Muscle layer of colon (tissue), 2 donors: ENCODE results near the gene ACOT2.
"Not testable (repeated sequence)": the region's sequence is repeated elsewhere in the genome, so short reads cannot be mapped to it uniquely, and the experiment has no call there.

Source experiments
- H3K27ac ChIP-seq: one replicate; pipeline ENCODE4 v1.7.0; 2013; ENCODE audit warnings: low read depth, mild to moderate bottlenecking, low read length, moderate library complexity
- H3K27me3 ChIP-seq, 2 donors: one replicate each; pipeline ENCODE4 v1.7.0; 2013; ENCODE audit warnings: low read length in 2 of 2, mild to moderate bottlenecking in 2 of 2; ENCODE audit not compliant: insufficient read depth in 2 of 2, control insufficient read depth in 1 of 2
- H3K36me3 ChIP-seq: one replicate; pipeline ENCODE4 v1.7.0; 2013; ENCODE audit warnings: mild to moderate bottlenecking, low read length; ENCODE audit not compliant: insufficient read depth
- H3K4me1 ChIP-seq: one replicate; pipeline ENCODE4 v1.7.0; 2013; ENCODE audit warnings: mild to moderate bottlenecking, low read length; ENCODE audit not compliant: insufficient read depth
- H3K4me3 ChIP-seq, 2 donors: one replicate each; pipeline ENCODE4 v1.7.0; 2013; ENCODE audit warnings: low read length in 2 of 2, low read depth in 1 of 2, mild to moderate bottlenecking in 1 of 2, moderate library complexity in 1 of 2
- H3K9ac ChIP-seq: one replicate; pipeline ENCODE4 v1.7.0; 2013; ENCODE audit warnings: low read length
- H3K9me3 ChIP-seq: one replicate; pipeline ENCODE4 v1.7.0; 2013; ENCODE audit warnings: mild to moderate bottlenecking, low read length
- donor health status: abdominal sarcoma.
- donor health status: Adenocarcinoma of cecum.

ACOT2 gene

DNA sequence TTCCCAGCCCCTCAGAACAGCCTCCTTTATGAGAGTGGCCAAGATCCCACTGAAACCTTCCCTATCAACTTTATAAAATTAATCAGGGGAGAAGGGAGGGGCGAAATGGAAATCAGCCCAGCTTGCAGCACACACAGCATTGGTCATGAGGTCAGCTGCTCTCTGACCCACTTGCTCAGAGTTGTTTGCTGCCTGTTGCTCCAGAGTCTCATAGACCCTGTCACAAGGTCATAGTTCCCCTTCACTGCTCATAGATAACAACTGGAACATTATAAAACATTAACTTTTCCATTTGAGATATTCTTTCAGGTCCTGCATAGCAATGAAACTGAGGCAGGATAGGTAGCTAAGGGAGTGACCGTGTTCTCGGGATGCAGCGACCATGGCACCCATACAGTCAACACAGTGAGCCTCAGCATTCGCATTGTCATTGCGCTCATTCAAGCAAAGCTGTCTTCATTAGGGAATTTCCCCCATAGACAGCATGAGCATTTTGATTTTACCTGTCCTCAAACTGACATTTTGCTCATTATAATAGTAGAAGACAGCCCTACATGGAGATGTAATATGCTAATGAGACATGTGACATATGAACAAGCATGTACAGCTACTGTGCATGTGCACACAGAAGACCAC is 19.0 kb upstream of the ACOT2 start:
- H3K9ac ChIP-seq, H3K36me3 ChIP-seq, H3K9me3 ChIP-seq, H3K27me3 ChIP-seq, H3K4me1 ChIP-seq, H3K4me3 ChIP-seq, H3K27ac ChIP-seq: not testable (repeated sequence)

DNA sequence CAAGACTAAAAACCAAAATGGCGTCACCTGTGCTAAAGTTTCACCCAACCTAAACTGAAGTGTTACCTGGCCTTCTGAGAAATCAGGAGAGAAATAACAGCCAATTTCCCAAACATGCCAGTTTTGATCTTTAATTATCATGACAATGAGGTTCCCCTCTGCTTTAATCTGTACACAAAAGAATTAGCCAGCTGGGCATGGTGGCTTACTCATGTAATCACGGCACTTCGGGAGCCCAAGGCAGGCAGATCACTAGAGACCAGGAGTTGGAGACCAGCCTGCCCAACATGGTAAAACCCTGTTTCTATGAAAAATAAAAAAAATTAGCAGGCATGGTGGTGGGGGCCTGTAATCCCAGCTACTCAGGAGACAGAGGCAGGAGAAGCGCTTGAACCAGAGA is 15.2 kb upstream of the ACOT2 start:
- no peaks in the 10 kb centered on the region for H3K9me3 ChIP-seq
- H3K4me1 ChIP-seq, result no peaks in the 10 kb centered on the region
- no peak overlapping the region for H3K27ac ChIP-seq
- no peak overlapping the region for H3K9ac ChIP-seq
- H3K36me3 ChIP-seq, result no peaks in the 10 kb centered on the region
- no peaks in the 10 kb centered on the region for H3K27me3 ChIP-seq
- no peak overlapping the region for H3K4me3 ChIP-seq

DNA sequence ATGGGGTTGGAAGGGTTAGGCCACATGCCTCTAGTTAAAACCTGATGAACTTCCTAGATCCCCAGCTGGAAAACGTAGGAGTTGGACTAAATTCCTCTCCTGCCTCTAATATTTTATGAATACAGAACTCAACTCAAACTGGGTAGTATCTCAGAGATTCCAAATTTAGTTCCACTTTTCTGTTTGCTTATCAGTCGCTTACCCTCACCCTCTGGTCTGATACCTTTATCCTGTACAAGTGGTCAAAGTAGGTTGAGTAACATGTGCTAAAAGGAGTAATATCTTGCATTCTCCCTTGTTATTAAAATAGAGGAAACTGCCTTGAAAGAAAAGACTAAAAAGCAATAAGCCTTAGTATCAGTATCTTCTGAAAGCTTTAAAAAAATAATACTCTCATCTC is 11.8 kb upstream of the ACOT2 start:
- H3K36me3 ChIP-seq, H3K9me3 ChIP-seq, H3K9ac ChIP-seq, H3K4me1 ChIP-seq, H3K27ac ChIP-seq, H3K27me3 ChIP-seq, H3K4me3 ChIP-seq: not testable (repeated sequence)

DNA sequence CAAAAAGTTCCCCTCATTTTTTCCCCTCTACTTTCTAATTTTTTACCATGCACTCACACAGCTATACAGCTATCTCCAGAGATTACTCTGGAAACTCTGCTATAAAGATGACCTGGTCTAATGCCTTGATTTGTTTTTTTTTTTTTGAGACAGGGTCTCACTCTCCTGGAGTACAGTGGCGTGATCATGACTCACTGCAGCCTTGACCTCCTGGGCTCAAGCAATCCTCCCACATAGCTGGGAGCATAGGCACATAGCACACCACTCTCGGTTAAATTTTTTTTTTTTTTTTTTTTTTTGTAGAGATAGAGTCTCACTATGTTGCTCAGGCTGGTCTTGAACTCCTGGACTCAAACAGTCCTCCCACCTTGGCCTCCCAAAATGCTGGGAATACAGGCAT is 10.8 kb upstream of the ACOT2 start:
- not testable (repeated sequence) for H3K36me3 ChIP-seq, H3K27ac ChIP-seq, H3K9ac ChIP-seq, H3K27me3 ChIP-seq, H3K4me3 ChIP-seq, H3K9me3 ChIP-seq, H3K4me1 ChIP-seq

DNA sequence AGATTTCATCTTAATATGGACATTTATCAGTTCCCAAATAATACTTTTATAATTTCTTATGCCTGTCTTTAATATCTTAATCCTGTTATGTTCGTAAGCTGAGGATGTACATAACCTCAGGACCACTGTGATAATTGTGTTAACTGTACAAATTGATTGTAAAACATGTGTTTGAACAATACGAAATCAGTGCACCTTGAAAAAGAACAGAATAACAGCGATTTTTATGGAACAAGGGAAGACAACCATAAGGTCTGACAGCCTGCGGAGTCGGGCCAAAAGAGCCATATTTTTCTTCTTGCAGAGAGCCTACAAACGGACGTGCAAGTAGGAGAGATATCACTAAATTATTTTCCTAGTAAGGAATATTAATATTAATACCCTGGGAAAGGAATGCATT is 6.8 kb upstream of the ACOT2 start:
- H3K4me3 ChIP-seq, H3K27me3 ChIP-seq, H3K27ac ChIP-seq, H3K36me3 ChIP-seq, H3K9ac ChIP-seq, H3K4me1 ChIP-seq, H3K9me3 ChIP-seq: not testable (repeated sequence)

DNA sequence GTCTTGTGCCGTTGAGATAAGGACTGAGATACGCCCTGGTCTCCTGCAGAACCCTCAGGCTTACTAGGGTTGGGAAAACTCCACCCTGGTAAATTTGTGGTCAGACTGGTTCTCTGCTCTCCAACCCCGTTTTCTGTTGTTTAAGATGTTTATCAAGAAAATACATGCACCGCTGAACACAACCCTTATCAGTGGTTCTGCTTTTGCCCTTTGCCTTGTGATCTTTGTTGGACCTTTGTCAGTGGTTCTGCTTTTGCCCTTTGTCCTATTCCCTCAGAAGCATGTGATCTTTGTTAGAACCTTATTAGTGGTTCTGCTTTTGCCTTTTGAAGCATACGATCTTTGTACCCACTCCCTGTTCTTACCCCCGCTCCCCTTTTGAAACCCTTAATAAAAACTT is 6.3 kb upstream of the ACOT2 start:
- not testable (repeated sequence) for H3K36me3 ChIP-seq, H3K4me1 ChIP-seq, H3K9ac ChIP-seq, H3K27me3 ChIP-seq, H3K4me3 ChIP-seq, H3K27ac ChIP-seq, H3K9me3 ChIP-seq

DNA sequence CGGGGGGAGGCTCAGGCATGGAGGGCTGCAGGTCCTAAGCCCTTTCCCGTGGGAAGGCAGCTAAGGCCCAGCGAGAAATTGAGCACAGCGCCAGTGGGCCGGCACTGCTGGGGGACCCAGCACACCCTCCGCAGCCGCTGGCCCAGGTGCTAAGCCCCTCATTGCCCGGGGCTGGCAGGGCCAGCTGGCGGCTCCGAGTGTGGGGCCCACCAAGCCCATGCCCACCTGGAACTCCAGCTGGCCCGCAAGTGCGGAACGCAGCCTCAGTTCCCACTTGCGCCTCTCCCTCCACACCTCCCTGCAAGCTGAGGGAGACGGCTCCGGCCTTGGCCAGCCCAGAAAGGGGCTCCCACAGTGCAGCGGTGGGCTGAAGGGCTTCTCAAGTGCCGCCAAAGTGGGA is 2.6 kb upstream of the ACOT2 start:
- not testable (repeated sequence) for H3K4me3 ChIP-seq, H3K27me3 ChIP-seq, H3K36me3 ChIP-seq, H3K9ac ChIP-seq, H3K9me3 ChIP-seq, H3K27ac ChIP-seq
- peaks cover 13% of the 10 kb centered on the region for H3K4me1 ChIP-seq

DNA sequence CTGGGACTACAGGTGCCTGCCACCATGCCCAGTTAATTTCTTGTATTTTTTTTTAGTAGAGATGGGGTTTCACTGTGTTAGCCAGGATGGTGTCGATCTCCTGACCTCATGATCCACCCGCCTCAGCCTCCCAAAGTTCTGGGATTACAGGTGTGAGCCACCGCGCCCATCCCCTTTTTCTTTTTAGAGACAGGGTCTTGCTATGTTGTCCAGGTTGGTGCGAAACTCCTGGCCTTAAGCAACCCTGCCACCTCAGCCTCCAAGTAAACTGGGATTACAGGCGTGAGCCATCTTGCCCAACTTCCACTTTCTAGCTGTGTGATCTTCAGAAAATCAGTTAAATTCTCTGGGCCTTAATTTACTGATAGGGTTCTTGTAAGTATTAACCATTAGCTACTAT is 2.1 kb upstream of the ACOT2 start:
- H3K9ac ChIP-seq, H3K36me3 ChIP-seq, H3K9me3 ChIP-seq, H3K27me3 ChIP-seq: not testable (repeated sequence)
- peak overlapping the region; percentile 93 for H3K27ac ChIP-seq
- H3K4me3 ChIP-seq, result peak overlapping the region in 1 of 2 donors; percentile 66
- peaks cover 13% of the 10 kb centered on the region for H3K4me1 ChIP-seq

DNA sequence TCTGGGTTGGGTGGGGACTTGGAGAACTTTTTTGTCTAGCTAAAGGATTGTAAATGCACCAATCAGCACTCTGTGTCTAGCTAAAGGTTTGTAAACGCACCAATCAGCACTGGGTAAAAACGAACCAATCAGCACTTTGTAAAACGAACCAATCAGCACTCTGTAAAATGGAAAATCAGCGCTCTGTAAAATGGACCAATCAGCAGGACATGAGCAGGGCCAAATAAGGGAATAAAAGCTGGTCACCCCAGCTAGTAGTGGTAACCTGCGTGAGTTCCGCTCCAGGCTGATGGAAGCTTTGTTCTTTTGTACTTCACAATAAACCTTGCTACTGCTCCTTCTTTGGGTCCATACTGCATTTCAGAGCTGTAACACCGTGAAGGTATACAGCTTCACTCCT is 1.7 kb upstream of the ACOT2 start:
- Histone ChIP-seq H3K4me1 (peaks cover 13% of the 10 kb centered on the region), H3K36me3 (no peaks in the 10 kb centered on the region), H3K27me3 (no peaks in the 10 kb centered on the region), H3K4me3 (peak overlapping the region; percentile 50 to 66), H3K9ac (peak overlapping the region; percentile 66), H3K27ac (peak overlapping the region; percentile 93), H3K9me3 (no peaks in the 10 kb centered on the region)

DNA sequence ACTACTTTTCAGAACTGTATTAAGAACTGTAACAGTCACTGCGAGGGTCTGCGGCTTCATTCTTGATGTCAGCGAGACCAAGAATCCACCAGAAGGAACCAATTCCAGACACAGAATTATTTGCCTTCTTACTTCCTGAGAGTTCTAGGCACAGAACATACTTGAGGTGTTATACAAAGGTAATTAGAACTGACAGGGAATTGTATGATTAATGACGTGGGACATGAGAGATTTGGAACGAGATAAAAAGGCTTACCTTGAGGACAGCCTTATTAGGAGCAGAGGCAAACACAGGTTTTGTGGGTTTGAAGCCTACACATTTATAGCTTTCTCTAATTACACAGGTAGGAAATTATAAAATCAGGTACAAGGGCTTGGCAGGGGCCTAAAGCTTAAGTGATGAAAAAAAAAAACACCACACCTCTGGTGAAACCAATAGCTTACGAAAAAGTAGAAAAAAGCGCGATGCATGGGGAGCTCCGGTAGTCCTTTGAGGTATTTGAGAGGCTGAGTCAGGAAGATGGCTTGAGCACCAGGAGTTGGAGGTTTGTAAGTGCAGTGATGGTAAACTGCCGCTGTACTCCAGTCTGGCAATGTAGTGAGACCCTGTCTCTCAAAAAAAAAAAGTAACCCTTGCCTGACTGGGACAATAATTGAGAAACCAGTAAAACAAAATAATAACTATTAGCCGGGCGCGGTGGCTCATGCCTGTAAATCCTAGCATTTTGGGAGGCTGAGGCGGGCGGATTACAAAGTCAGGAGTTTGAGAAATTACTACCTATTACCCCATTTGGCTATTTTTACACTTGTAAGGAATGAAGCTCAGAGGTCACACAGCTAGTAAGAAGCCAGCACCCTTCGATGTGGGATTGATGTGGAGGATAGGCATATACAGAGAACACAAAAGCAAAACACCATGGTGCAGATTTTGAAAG is 795 bp upstream of the ACOT2 start:
- Histone ChIP-seq H3K9me3 (no peaks in the 10 kb centered on the region), H3K4me3 (peak overlapping the region; percentile 50 to 66), H3K27me3 (no peaks in the 10 kb centered on the region), H3K36me3 (no peaks in the 10 kb centered on the region), H3K27ac (peak overlapping the region; percentile 93), H3K9ac (peak overlapping the region; percentile 66), H3K4me1 (peaks cover 13% of the 10 kb centered on the region)

DNA sequence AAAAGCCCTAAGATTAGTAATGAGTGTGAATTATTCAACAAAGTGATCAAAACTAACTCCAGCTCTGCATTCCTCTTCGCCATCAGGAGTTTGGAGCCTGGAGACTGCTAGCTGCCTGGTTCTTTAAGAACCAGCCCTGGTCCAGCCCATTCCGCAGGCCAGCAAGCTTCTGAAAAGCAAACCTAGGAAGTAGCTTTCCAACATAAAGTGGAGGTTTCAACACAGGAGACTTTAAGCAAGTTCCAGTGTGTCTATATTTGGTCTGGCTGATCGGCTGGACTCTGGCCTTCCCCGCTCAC is 178 bp upstream of the ACOT2 start:
- H3K36me3 ChIP-seq, H3K9me3 ChIP-seq, H3K27me3 ChIP-seq: not testable (repeated sequence)
- Histone ChIP-seq H3K4me3 (peak overlapping the region; percentile 66 to 68), H3K4me1 (peaks cover 13% of the 10 kb centered on the region), H3K9ac (peak overlapping the region; percentile 66), H3K27ac (peak overlapping the region; percentile 93)

DNA sequence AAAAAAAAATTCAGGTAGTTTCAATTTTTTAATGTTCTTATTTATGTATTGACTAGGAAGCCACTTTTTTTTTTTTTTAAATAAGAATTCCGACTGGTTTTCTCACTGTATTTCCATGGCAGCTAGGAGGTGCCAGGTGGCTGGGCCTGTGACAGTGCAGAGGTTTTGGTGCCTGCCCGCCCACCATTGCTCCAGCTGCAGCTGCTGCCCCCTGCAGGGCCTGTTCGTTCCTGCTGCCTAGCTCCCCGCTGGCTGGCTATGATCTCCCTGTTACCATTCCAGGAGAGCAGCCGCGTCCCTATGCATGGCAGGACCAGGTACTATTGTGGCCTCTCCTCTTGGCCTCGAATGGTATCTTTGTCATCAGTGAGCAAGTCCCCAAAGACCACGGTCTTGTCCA is 1.9 kb downstream of the ACOT2 start:
- H3K27ac ChIP-seq, H3K9me3 ChIP-seq, H3K36me3 ChIP-seq, H3K9ac ChIP-seq, H3K27me3 ChIP-seq: not testable (repeated sequence)
- Histone ChIP-seq H3K4me3 (peak overlapping the region in 1 of 2 donors; percentile 35), H3K4me1 (peaks cover 13% of the 10 kb centered on the region)
